Pancreas (tissue), 10 donors: ENCODE measurements around the gene TACC3. TPM values are rescaled to one million over a fixed set of nuclear protein-coding genes. Genes with fewer than 3 reads are reported as not detected.

Experiments used
- ATAC-seq, 4 donors: fragments of 200-7000 bp; cut with Tn5 transposase; one replicate each; pipeline versions ENCODE4 v1.8.0 to v1.9.1; 2020; ENCODE audit warnings: mild to moderate bottlenecking in 4 of 4, moderate library complexity in 4 of 4
- DNase-seq, 6 donors: peaks; one replicate each; pipeline ENCODE4 v3.0.0-alpha.2; 2020
- FAIRE-seq: peaks from 2 replicates; lab custom pipeline; 2012; peaks lifted over from hg19 to GRCh38; lab: Jason Lieb, UNC
- H3K27ac ChIP-seq, 4 donors: fragments of 200-600 bp; sonication (generic); 1 replicate in 3 of 4; 2 replicates in 1 of 4; pipeline versions ENCODE4 v1.5.0 to v1.8.0; 2020
- H3K27me3 ChIP-seq, 4 donors: fragments of 200-600 bp; one replicate each; pipeline ENCODE4 v1.8.0; 2021
- H3K36me3 ChIP-seq, 3 donors: fragments of 200-600 bp; sonication (generic) in 1 of 3; one replicate each; pipeline versions ENCODE4 v1.5.0 to v1.8.0; 2020 to 2021
- H3K4me1 ChIP-seq, 3 donors: fragments of 200-600 bp; one replicate each; pipeline ENCODE4 v1.8.0; 2021
- H3K4me3 ChIP-seq, 4 donors: fragments of 200-600 bp; sonication (generic) in 2 of 4; one replicate each; pipeline versions ENCODE4 v1.5.0 to v1.8.0; 2020 to 2021
- H3K9me3 ChIP-seq, 4 donors: fragments of 200-600 bp; one replicate each; pipeline ENCODE4 v1.8.0; 2021
- CTCF ChIP-seq, 4 donors: fragments of 200-600 bp; sonication (generic) in 3 of 4; IDR thresholded peaks; one replicate each; pipeline versions ENCODE4 v1.5.0 to v1.8.0; 2021; ENCODE audit warnings: antibody characterized with exemption in 4 of 4
- WGBS, 2 donors: extraction: QIAGEN DNeasy Blood & Tissue Kit; methylation state at CpG; one replicate each; pipeline ENCODE4 v1.1.7; 2013; 5-methylcytosine and 5-hydroxymethylcytosine counted together
- intact Hi-C, 3 donors: fragments of 100-400 bp; cut with DNase I; formaldehyde crosslinking; loops; one replicate each; pipeline versions ENCODE4 v1.11.1 to v1.14.2; 2022
- polyA plus RNA-seq, 2 donors: library from polyadenylated mRNA; stranded (reverse); fragments of 200-250 nt; gene quantifications; one replicate each; pipeline ENCODE4 v1.2.3, GENCODE V29; 2013
- total RNA-seq, 6 donors: library from RNA; stranded (reverse); fragmentation: NEBNext Ultra II Directional in 4 of 6; extraction: Animal tissue kit (Norgen Biotek cat#: 25700) in 4 of 6; gene quantifications; one replicate each; pipeline versions ENCODE4 v1.2.1 to v1.2.4, GENCODE V29; 2021 to 2023
- donor health status: healthy with polysubstance abuse.
- donor health status: DM: no; HTN: no; CAD: no; lungs with moderate emphysema.
- donor health status: DM: no; HTN: no; CAD: no.
- donor health status: control.
- donor health status: control.
- donor health status: Bipolar disorder and iron deficiency.
- donor health status: DM: yes; HTN: yes; CAD: no.
- donor health status: DM: no; HTN: no; CAD: no.
- donor health status: DM: no; HTN: no; CAD: no.
- donor health status: DM: yes; HTN: yes; CAD: no.

Gene TACC3
- total and polyA plus RNA-seq, 8 donors: 0.97 to 4.8 (median 3.3) TPM

DNA sequence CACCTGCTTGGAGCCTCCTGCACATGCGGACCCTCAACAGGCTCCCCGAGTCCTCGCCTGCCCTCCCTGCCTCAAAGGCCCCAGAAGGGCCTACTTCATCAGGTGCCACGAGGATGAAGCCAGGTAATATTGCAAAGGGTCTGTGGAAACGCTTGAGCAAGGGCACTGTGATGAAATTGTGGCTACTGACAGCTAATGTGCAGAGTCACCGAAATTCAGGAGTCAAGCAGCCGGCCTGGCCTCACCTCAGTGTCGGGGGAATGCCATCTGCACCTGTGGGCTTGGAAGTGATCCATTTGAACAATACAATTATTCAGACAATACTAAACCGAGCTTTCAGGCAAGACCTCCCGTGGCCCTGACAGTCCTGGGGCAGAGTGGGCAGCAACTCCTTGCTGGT, 68.7 kb downstream of the TACC3 start:
- no peak for ATAC-seq
- Histone ChIP-seq H3K9me3 (no peaks in the 10 kb centered on the region), H3K27ac (no peak overlapping the region), H3K36me3 (no peaks in the 10 kb centered on the region), H3K27me3 (peaks cover 0 to 4% (median 0%) of the 10 kb centered on the region in 4 donors), H3K4me3 (no peak overlapping the region), H3K4me1 (peaks cover 0 to 4% (median 0%) of the 10 kb centered on the region in 3 donors)
- no peak for FAIRE-seq
- no peak for TF ChIP-seq CTCF (IDR thresholded peaks at IDR 0.05)
- 68 to 77% methylated on average over 10 of the region's 10 CpGs for WGBS, 2 donors
- intact Hi-C loops: no loop called here
- DNase-seq: no peak

GRCh38 chr4:1792158-1792831, 71.0 kb downstream of the TACC3 start:
- peak overlapping the region in 1 of 4 donors; percentile 22 for H3K4me3 ChIP-seq
- no peaks in the 10 kb centered on the region for H3K36me3 ChIP-seq
- DNase-seq (no peak), FAIRE-seq (no peak), ATAC-seq (no peak)
- no peaks in the 10 kb centered on the region for H3K9me3 ChIP-seq
- peak overlapping the region; percentile 55 to 75 (median 69) for H3K27ac ChIP-seq
- 69 to 74% methylated on average over 29 of the region's 29 CpGs for WGBS, 2 donors
- TF ChIP-seq CTCF (IDR thresholded peaks at IDR 0.05): no peak
- peaks cover 8 to 10% (median 8%) of the 10 kb centered on the region in 3 donors for H3K4me1 ChIP-seq
- H3K27me3 ChIP-seq: peaks cover 0 to 4% (median 0%) of the 10 kb centered on the region in 4 donors
- intact Hi-C loops: no loop called here

- Histone ChIP-seq H3K9me3 (no peaks in the 10 kb centered on the region), H3K27me3 (peaks cover 0 to 4% (median 0%) of the 10 kb centered on the region in 4 donors), H3K4me1 (peaks cover 8 to 10% (median 8%) of the 10 kb centered on the region in 3 donors), H3K36me3 (no peaks in the 10 kb centered on the region), H3K27ac (peak within 1 kb of the TSS; percentile 55 to 75 (median 69)), H3K4me3 (peak within 1 kb of the TSS; percentile 28 to 61 (median 44))
- TF ChIP-seq CTCF (IDR thresholded peaks at IDR 0.05): no peak
- WGBS, 2 donors: 7 to 14% methylated on average over 38 to 95 of the region's 95 CpGs
- DNase-seq (peak in 4 of 6 donors; percentile 39 to 76 (median 64)), FAIRE-seq (no peak), ATAC-seq (peak; percentile 46 to 73 (median 65))
- intact Hi-C loops: no loop called here
Measured at GRCh38 chr4:1792832-1793495, 71.6 kb downstream of the TACC3 start, which contains the start of gene FGFR3. FGFR3 (plus strand) TSS chr4:1793293; CDS start chr4:1793935, 642 bp downstream.

GRCh38 chr4:1793496-1793840, 72.1 kb downstream of the TACC3 start:
- Histone ChIP-seq H3K27me3 (peaks cover 0 to 4% (median 0%) of the 10 kb centered on the region in 4 donors), H3K4me3 (peak overlapping the region; percentile 18 to 61 (median 44)), H3K9me3 (no peaks in the 10 kb centered on the region), H3K27ac (peak overlapping the region in 2 of 4 donors; percentile 50 to 70), H3K4me1 (peaks cover 8 to 10% (median 8%) of the 10 kb centered on the region in 3 donors), H3K36me3 (no peaks in the 10 kb centered on the region)
- FAIRE-seq: no peak
- no peak for TF ChIP-seq CTCF (IDR thresholded peaks at IDR 0.05)
- intact Hi-C loops: no loop called here
- DNase-seq: peak in 4 of 6 donors; percentile 45 to 78 (median 56)
- 0% methylated on average over 22 to 44 of the region's 44 CpGs for WGBS, 2 donors
- ATAC-seq: peak in 2 of 4 donors; percentile 23 to 43
